ENCODE data around the gene GCNA.

DNA sequence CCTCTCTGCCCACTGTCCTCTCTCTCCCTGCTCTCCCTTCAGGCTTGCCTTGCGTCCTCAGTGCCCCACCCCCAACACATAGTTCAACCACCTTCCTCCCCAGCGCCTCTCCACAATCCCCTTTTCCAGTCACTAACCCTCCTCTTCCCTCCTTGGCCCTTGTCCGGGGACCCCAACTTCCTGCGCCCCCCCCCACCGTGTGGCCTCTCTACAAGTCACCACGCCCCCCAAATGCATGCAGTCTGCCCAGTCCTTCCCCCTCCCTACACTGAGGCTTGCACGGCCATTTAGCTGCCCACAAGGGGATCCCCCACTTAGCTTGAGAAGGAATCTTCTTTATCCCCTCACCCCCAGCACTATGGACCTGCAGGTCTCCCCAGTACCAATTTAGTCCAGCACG lies 39.5 kb downstream of the GCNA start:
- TF ChIP-seq, protein P1, sequence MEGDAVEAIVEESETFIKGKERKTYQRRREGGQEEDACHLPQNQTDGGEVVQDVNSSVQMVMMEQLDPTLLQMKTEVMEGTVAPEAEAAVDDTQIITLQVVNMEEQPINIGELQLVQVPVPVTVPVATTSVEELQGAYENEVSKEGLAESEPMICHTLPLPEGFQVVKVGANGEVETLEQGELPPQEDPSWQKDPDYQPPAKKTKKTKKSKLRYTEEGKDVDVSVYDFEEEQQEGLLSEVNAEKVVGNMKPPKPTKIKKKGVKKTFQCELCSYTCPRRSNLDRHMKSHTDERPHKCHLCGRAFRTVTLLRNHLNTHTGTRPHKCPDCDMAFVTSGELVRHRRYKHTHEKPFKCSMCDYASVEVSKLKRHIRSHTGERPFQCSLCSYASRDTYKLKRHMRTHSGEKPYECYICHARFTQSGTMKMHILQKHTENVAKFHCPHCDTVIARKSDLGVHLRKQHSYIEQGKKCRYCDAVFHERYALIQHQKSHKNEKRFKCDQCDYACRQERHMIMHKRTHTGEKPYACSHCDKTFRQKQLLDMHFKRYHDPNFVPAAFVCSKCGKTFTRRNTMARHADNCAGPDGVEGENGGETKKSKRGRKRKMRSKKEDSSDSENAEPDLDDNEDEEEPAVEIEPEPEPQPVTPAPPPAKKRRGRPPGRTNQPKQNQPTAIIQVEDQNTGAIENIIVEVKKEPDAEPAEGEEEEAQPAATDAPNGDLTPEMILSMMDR (IDR thresholded peaks at IDR 0.05) = no peak
- no peak for TF ChIP-seq POLR2A (IDR thresholded peaks at IDR 0.05)
